Measurements from ENCODE around the gene TUBB2A. TPM values are rescaled to one million over a fixed set of nuclear protein-coding genes. Genes with fewer than 3 reads are reported as not detected.

Gene TUBB2A
- total RNA-seq, 1 experiment from 2014 or later, result 33.3 TPM

DNA sequence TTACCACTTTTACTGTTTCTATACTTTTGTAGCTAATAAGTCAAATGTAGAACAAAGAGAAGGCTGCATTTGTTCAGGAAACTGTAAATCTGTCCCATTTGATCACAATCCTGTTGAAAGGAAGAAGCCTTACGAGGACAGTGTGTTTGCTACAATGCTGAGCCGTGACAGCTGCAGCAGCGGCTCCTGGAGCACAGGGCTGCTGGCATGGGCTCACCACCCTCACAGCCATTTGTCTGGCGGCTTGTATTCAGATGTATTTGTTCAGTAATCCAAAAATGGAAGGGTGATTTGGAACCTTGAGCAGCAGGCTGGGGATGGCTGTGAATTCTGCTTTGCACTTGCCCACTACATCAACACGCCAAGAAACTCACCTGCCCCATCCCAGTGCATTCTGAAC, 5.7 kb downstream of the TUBB2A start:
- Histone ChIP-seq H3K4me3 (ENCODE audit: low read depth in 2 of 2, low read length in 2 of 2) (no peak overlapping the region), H3K4me1 (ENCODE audit: control insufficient read depth, insufficient read depth, low read length) (no peaks in the 10 kb centered on the region), H3K27me3 (ENCODE audit: control insufficient read depth, insufficient read depth, low read length) (no peaks in the 10 kb centered on the region), H3K27ac (ENCODE audit: low read length) (no peak overlapping the region), H3K9me3 (ENCODE audit: control insufficient read depth, insufficient read depth, low read depth, low read length) (no peaks in the 10 kb centered on the region), H3K36me3 (ENCODE audit: control insufficient read depth, insufficient read depth, low read length) (no peaks in the 10 kb centered on the region; the same call in 1 of the 2 replicates)
- no peak for TF ChIP-seq POLR2AphosphoS5 (IDR thresholded peaks at IDR 0.05; ENCODE audit: low read depth, low read length)
- intact Hi-C loops (cut with micrococcal nuclease; ENCODE audit: unreplicated experiment) (no loop called here), in situ Hi-C loops (cut with HindIII; ENCODE audit: low pct_unique_long_range_greater_than_20kb, low sequenced_read_pairs) (no loop called here)
- DNase-seq (ENCODE audit: low read depth, low spot score), result no peak
- POLR2A ChIA-PET, result no interaction called here
- CTCF ChIA-PET, result no interaction called here
- ATAC-seq, result no peak
- no TSS peak for BruUV-seq (replicated peaks)

DNA sequence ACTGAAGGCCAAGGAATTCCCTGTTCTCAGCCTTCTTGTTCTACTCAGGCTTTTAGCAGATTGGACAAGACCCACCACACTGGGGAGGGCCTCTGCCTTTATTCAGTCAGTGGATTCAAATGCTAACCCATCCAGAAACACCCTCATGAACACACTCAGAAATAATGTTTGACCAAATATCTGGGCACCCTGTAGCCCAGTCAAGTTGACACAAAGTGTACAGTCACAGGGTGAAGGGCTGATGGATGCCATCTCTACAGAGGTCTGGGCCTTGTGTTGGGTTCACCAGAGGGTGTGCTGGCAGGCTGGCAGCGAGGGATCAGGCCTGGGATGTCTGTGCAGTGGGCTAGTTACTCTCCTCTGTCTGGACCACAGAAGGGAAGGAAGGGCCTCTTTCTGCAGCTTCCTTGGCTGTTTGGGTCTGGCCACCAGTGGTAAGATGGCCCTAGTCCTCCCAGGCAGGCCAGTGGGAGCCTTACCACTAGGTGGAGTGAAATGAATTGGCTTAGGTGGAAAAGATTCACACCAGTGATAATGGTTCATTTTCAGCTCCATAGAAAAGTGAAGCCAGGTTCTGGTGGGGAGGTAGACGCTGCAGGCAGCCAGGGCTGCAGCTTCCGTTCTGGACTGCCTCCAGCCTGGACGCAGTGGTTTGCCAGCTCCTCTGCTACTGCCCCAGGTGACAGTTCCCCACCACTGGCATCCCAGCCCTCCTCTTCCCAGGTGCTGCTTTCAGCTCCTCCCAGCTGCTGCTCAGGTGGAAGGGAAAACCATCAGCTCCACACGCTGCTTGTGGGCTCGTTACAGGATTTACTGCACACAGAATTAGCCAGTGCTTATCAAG, 9.2 kb downstream of the TUBB2A start:
- peak; percentile 60 for ATAC-seq
- no peak for DNase-seq (ENCODE audit: low read depth, low spot score)
- BruUV-seq (replicated peaks), result no TSS peak
- TF ChIP-seq, protein P1, sequence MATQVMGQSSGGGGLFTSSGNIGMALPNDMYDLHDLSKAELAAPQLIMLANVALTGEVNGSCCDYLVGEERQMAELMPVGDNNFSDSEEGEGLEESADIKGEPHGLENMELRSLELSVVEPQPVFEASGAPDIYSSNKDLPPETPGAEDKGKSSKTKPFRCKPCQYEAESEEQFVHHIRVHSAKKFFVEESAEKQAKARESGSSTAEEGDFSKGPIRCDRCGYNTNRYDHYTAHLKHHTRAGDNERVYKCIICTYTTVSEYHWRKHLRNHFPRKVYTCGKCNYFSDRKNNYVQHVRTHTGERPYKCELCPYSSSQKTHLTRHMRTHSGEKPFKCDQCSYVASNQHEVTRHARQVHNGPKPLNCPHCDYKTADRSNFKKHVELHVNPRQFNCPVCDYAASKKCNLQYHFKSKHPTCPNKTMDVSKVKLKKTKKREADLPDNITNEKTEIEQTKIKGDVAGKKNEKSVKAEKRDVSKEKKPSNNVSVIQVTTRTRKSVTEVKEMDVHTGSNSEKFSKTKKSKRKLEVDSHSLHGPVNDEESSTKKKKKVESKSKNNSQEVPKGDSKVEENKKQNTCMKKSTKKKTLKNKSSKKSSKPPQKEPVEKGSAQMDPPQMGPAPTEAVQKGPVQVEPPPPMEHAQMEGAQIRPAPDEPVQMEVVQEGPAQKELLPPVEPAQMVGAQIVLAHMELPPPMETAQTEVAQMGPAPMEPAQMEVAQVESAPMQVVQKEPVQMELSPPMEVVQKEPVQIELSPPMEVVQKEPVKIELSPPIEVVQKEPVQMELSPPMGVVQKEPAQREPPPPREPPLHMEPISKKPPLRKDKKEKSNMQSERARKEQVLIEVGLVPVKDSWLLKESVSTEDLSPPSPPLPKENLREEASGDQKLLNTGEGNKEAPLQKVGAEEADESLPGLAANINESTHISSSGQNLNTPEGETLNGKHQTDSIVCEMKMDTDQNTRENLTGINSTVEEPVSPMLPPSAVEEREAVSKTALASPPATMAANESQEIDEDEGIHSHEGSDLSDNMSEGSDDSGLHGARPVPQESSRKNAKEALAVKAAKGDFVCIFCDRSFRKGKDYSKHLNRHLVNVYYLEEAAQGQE (IDR thresholded peaks at IDR 0.05; ENCODE audit: insufficient read depth in 1 of 2, low read depth in 2 of 2, low read length in 1 of 2), result no peak
- TF ChIP-seq, protein P2, sequence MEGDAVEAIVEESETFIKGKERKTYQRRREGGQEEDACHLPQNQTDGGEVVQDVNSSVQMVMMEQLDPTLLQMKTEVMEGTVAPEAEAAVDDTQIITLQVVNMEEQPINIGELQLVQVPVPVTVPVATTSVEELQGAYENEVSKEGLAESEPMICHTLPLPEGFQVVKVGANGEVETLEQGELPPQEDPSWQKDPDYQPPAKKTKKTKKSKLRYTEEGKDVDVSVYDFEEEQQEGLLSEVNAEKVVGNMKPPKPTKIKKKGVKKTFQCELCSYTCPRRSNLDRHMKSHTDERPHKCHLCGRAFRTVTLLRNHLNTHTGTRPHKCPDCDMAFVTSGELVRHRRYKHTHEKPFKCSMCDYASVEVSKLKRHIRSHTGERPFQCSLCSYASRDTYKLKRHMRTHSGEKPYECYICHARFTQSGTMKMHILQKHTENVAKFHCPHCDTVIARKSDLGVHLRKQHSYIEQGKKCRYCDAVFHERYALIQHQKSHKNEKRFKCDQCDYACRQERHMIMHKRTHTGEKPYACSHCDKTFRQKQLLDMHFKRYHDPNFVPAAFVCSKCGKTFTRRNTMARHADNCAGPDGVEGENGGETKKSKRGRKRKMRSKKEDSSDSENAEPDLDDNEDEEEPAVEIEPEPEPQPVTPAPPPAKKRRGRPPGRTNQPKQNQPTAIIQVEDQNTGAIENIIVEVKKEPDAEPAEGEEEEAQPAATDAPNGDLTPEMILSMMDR (IDR thresholded peaks at IDR 0.05), result no peak; the same call in 1 of the 2 replicates
- TF ChIP-seq TCF7L2 (IDR thresholded peaks at IDR 0.05; ENCODE audit: low read depth, low read length) (no peak), SIN3A (IDR thresholded peaks at IDR 0.05; ENCODE audit: borderline replicate concordance, insufficient read depth, low read depth, low read length) (no peak), POLR2AphosphoS5 (IDR thresholded peaks at IDR 0.05; ENCODE audit: low read depth, low read length) (no peak)
- no peaks in the 10 kb centered on the region for H3K27me3 ChIP-seq (ENCODE audit: control insufficient read depth, insufficient read depth, low read length)
- intact Hi-C loops (cut with micrococcal nuclease; ENCODE audit: unreplicated experiment) (no loop called here), in situ Hi-C loops (cut with HindIII; ENCODE audit: low pct_unique_long_range_greater_than_20kb, low sequenced_read_pairs) (no loop called here)
- CTCF ChIA-PET, result no interaction called here
- no peak overlapping the region for H3K27ac ChIP-seq (ENCODE audit: low read length)
- H3K36me3 ChIP-seq (ENCODE audit: control insufficient read depth, insufficient read depth, low read length), result no peaks in the 10 kb centered on the region
- H3K4me3 ChIP-seq (ENCODE audit: low read depth in 2 of 2, low read length in 2 of 2), result no peak overlapping the region
- POLR2A ChIA-PET, result no interaction called here
- H3K4me1 ChIP-seq (ENCODE audit: control insufficient read depth, insufficient read depth, low read length), result no peaks in the 10 kb centered on the region
- H3K9me3 ChIP-seq (ENCODE audit: control insufficient read depth, insufficient read depth, low read depth, low read length), result no peaks in the 10 kb centered on the region

DNA sequence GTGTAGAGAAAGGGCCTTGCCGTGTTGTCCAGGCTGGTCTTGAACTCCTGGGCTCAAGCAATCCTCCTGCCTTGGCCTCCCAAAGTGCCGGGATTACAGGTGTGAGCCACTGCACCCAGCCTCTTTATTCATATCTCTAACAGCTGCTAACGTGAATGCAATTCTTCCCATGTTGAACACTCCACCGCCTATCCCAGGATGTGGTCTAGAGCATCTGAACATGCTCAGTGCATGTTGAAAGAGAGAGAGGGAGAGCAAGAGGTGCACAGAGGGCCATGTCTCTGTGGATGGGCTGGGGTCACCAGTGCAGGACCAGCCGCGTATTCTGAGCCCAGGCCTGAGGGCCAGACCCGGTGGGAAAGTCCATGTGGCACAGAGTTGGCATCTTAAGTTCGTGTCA, 12.8 kb downstream of the TUBB2A start:
- Histone ChIP-seq H3K27me3 (ENCODE audit: control insufficient read depth, insufficient read depth, low read length) (no peaks in the 10 kb centered on the region), H3K4me1 (ENCODE audit: control insufficient read depth, insufficient read depth, low read length) (no peaks in the 10 kb centered on the region), H3K36me3 (ENCODE audit: control insufficient read depth, insufficient read depth, low read length) (no peaks in the 10 kb centered on the region; the same call in none of the 2 replicates), H3K9me3 (ENCODE audit: control insufficient read depth, insufficient read depth, low read depth, low read length) (no peaks in the 10 kb centered on the region), H3K27ac (ENCODE audit: low read length) (no peak overlapping the region), H3K4me3 (ENCODE audit: low read depth in 2 of 2, low read length in 2 of 2) (no peak overlapping the region)
- ATAC-seq (no peak), DNase-seq (ENCODE audit: low read depth, low spot score) (no peak)
- CTCF ChIA-PET, result no interaction called here
- POLR2A ChIA-PET, result no interaction called here
- intact Hi-C loops (cut with micrococcal nuclease; ENCODE audit: unreplicated experiment) (no loop called here), in situ Hi-C loops (cut with HindIII; ENCODE audit: low pct_unique_long_range_greater_than_20kb, low sequenced_read_pairs) (no loop called here)
- no TSS peak for BruUV-seq (replicated peaks)
- no peak for TF ChIP-seq SIN3A (IDR thresholded peaks at IDR 0.05; ENCODE audit: borderline replicate concordance, insufficient read depth, low read depth, low read length)
- TF ChIP-seq TCF7L2 (IDR thresholded peaks at IDR 0.05; ENCODE audit: low read depth, low read length), result no peak
- TF ChIP-seq POLR2AphosphoS5 (IDR thresholded peaks at IDR 0.05; ENCODE audit: low read depth, low read length), result no peak
- TF ChIP-seq, protein P2 (IDR thresholded peaks at IDR 0.05), result no peak
- TF ChIP-seq, protein P1 (IDR thresholded peaks at IDR 0.05; ENCODE audit: insufficient read depth in 1 of 2, low read depth in 2 of 2, low read length in 1 of 2), result no peak

Measured in Panc1 (cell line).